Mesothelial cell of epicardium (in vitro differentiated cells): ENCODE data around the gene VIPR2. TPM values are rescaled to one million over a fixed set of nuclear protein-coding genes. Genes with fewer than 3 reads are reported as not detected.

Source experiments
- DNase-seq, 2 experiments: peaks; one replicate each; pipeline ENCODE4 v3.0.0; 2021; ENCODE audit warnings: low spot score in 2 of 2; ENCODE audit not compliant: unreplicated experiment in 2 of 2
- H3K27ac Mint-ChIP-seq: 2 replicates; pipeline ENCODE4 v1.8.0; 2021; ENCODE audit warnings: mixed read lengths
- H3K27me3 Mint-ChIP-seq: 2 replicates; pipeline ENCODE4 v1.8.0; 2021; ENCODE audit warnings: low read depth, mixed read lengths
- H3K36me3 Mint-ChIP-seq: 2 replicates; pipeline ENCODE4 v1.8.0; 2021; ENCODE audit warnings: mixed read lengths
- H3K4me1 Mint-ChIP-seq: 2 replicates; pipeline ENCODE4 v1.8.0; 2021; ENCODE audit warnings: mixed read lengths
- H3K4me3 Mint-ChIP-seq: 2 replicates; pipeline ENCODE4 v1.8.0; 2021; ENCODE audit warnings: mild to moderate bottlenecking, moderate library complexity, mixed read lengths
- H3K9me3 Mint-ChIP-seq: 2 replicates; pipeline ENCODE4 v1.8.0; 2021; ENCODE audit warnings: mixed read lengths
- total RNA-seq: library from RNA; stranded (reverse); gene quantifications from 3 replicates; pipeline ENCODE4 v1.2.1, GENCODE V29; 2021
- TF ChIP-seq, protein P1 (sequence below): fragments of 200-600 bp; sonication (generic); IDR thresholded peaks from one replicate; pipeline ENCODE4 v1.5.0; 2021; ENCODE audit warnings: antibody characterized with exemption; ENCODE audit not compliant: unreplicated experiment

Gene VIPR2
- total RNA-seq, 1 donor from 2014 or later: 0.04 TPM

DNA sequence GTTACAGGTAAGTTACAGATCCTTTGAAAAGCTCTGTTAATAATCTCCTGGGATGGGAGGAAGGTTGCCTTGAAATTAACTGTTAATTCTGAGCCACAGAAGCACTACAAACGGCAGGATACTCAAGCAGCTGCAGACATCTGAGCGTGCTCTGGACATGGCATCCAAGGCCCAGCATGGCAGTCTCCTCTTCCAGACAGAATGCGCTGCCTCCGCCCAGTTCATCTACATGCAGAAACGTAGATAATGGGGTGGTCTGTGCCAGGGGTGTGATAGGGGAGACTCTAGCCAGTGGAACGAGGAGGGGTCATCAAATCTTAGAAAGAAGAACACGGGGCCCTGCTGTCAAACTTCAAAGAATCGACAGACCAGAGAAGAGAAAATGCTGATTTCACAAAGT, 13.8 kb downstream of the VIPR2 start:
- Mint-ChIP-seq H3K4me1 (peaks cover 5% of the 10 kb centered on the region), H3K27me3 (peaks cover 24% of the 10 kb centered on the region), H3K9me3 (no peaks in the 10 kb centered on the region), H3K36me3 (no peaks in the 10 kb centered on the region), H3K27ac (no peak overlapping the region), H3K4me3 (no peak overlapping the region)
- no peak for DNase-seq
- TF ChIP-seq, protein P1, sequence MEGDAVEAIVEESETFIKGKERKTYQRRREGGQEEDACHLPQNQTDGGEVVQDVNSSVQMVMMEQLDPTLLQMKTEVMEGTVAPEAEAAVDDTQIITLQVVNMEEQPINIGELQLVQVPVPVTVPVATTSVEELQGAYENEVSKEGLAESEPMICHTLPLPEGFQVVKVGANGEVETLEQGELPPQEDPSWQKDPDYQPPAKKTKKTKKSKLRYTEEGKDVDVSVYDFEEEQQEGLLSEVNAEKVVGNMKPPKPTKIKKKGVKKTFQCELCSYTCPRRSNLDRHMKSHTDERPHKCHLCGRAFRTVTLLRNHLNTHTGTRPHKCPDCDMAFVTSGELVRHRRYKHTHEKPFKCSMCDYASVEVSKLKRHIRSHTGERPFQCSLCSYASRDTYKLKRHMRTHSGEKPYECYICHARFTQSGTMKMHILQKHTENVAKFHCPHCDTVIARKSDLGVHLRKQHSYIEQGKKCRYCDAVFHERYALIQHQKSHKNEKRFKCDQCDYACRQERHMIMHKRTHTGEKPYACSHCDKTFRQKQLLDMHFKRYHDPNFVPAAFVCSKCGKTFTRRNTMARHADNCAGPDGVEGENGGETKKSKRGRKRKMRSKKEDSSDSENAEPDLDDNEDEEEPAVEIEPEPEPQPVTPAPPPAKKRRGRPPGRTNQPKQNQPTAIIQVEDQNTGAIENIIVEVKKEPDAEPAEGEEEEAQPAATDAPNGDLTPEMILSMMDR: no peak

GRCh38 chr7:159130199-159130775, 14.4 kb downstream of the VIPR2 start:
- H3K4me1 Mint-ChIP-seq: peaks cover 5% of the 10 kb centered on the region
- no peaks in the 10 kb centered on the region for H3K9me3 Mint-ChIP-seq
- H3K4me3 Mint-ChIP-seq: no peak overlapping the region
- TF ChIP-seq, protein P1: no peak
- no peak overlapping the region for H3K27ac Mint-ChIP-seq
- H3K27me3 Mint-ChIP-seq: peaks cover 29% of the 10 kb centered on the region
- H3K36me3 Mint-ChIP-seq: no peaks in the 10 kb centered on the region
- no peak for DNase-seq

DNA sequence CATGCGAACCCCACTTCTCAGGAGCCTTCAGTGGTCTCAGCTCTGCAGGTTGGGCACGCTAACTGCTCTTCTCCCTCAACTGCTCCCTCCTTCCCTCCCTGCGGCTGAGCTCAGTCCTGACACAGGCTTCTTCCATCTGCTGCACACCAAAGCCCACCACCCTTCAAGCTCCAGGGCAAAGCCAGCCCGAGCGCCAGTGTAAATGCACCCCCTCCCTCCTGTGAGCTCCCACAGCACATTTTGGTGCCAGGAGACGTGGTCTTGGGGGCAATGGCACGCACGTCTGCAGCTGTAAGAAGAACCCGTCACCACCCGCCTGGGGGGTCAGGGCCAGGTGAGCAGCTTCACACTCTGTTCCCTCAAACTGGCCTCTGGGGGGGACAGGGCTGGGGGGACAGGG, 15.9 kb downstream of the VIPR2 start:
- no peak for DNase-seq
- peaks cover 5% of the 10 kb centered on the region for H3K4me1 Mint-ChIP-seq
- peaks cover 39% of the 10 kb centered on the region for H3K27me3 Mint-ChIP-seq
- H3K4me3 Mint-ChIP-seq: no peak overlapping the region
- no peak overlapping the region for H3K27ac Mint-ChIP-seq
- no peaks in the 10 kb centered on the region for H3K9me3 Mint-ChIP-seq
- TF ChIP-seq, protein P1: no peak
- H3K36me3 Mint-ChIP-seq: no peaks in the 10 kb centered on the region

DNA sequence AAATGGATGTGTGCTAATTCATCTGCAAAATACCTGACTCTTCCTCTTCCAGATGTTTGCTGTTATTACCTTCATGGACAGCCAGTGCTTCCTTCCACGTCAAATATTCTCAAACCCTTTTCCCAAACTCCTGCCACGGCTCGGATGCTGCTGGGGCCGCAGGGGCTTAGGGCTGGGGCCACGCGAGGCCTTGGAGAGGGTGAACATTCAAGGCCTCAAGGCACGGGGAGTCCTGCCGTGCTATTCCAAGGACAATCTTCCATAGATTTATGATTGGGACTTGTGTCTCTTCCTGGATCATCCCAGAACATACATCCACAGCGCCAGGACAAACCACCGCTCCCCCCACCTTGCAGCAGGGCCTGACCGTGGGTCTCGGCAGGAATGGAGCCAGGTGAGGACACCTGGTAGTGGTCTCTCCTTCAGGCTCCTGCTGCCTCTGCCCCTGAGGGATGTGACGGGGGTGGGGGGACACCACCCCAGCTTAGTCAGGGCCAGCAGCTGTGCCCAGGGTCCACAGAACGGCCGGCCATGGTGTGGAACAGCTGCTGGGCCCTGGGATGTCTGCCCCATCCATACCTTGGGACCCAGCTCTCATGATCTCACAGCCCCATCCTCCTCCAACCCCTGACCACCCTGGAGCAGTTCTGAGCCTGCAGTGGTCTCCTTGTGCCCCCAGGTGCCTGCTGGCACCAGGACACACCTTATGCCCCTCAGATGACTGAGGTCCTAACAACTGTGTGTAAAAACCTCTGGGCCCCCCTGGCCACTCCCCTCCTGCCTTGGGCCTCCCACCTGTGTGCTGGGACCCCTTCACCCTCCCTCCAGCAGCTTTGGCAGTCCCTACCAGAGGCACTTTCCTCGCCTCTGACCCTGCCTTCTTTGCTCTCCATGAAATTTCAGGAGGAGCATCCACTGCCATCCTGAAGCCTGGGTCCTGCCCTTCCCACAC, 16.7 kb downstream of the VIPR2 start:
- Mint-ChIP-seq H3K4me3 (no peak overlapping the region), H3K4me1 (peaks cover 5% of the 10 kb centered on the region), H3K36me3 (no peaks in the 10 kb centered on the region), H3K27ac (no peak overlapping the region), H3K27me3 (peaks cover 45% of the 10 kb centered on the region), H3K9me3 (no peaks in the 10 kb centered on the region)
- no peak for DNase-seq
- TF ChIP-seq, protein P1: no peak

GRCh38 chr7:159126311-159127260, 18.1 kb downstream of the VIPR2 start:
- no peak for DNase-seq
- no peak overlapping the region for H3K27ac Mint-ChIP-seq

More at GRCh38 chr7:159126311-159127260, 18.1 kb downstream of the VIPR2 start:
- Mint-ChIP-seq H3K4me3 (no peak overlapping the region), H3K36me3 (no peaks in the 10 kb centered on the region), H3K27me3 (peaks cover 45% of the 10 kb centered on the region), H3K9me3 (no peaks in the 10 kb centered on the region), H3K4me1 (peaks cover 5% of the 10 kb centered on the region)
- TF ChIP-seq, protein P1: no peak
